ENCODE measurements around the gene PCID2. TPM values are rescaled to one million over a fixed set of nuclear protein-coding genes. Genes with fewer than 3 reads are reported as not detected.

PCID2 gene
- total RNA-seq, 1 donor, result 48.5 TPM

DNA sequence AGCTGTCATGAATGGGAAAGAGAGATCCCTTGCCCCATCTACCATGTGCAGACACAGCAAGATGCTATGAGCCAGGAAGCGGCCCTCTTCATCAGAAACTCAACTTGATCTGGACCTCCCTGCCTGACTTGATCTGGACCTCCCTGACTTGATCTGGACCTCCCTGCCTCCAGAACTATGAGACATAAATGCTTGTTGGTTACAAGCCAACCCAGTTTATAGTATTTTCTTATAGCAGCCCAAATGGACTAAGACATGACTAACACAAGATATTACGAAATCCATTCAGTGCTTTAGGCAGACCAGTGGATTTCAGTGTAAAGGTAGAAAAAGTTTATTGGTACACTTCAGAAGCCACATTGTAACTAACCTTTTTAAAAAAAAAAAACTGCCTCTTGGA is 15.6 kb downstream of the PCID2 start:
- Histone ChIP-seq H3K4me2 (ENCODE audit: insufficient read depth, low read length) (no peak overlapping the region), H3K27ac (ENCODE audit: low read depth, low read length) (peak overlapping the region; percentile 29), H3K79me2 (ENCODE audit: insufficient read depth, low read length) (peaks cover 17% of the 10 kb centered on the region), H4K20me1 (ENCODE audit: insufficient read depth, low read length) (no peaks in the 10 kb centered on the region), H3K9me3 (ENCODE audit: low read depth, low read length) (no peaks in the 10 kb centered on the region), H3K4me1 (ENCODE audit: insufficient read depth, low read length) (peaks cover 19% of the 10 kb centered on the region), H3K27me3 (ENCODE audit: insufficient read depth, low read length) (no peaks in the 10 kb centered on the region), H2AFZ (ENCODE audit: low read length) (no peak overlapping the region), H3K4me3 (ENCODE audit: insufficient read depth, low read length) (no peak overlapping the region), H3K36me3 (ENCODE audit: insufficient read depth, low read length) (peaks cover 73% of the 10 kb centered on the region)
- TF ChIP-seq, protein P1, sequence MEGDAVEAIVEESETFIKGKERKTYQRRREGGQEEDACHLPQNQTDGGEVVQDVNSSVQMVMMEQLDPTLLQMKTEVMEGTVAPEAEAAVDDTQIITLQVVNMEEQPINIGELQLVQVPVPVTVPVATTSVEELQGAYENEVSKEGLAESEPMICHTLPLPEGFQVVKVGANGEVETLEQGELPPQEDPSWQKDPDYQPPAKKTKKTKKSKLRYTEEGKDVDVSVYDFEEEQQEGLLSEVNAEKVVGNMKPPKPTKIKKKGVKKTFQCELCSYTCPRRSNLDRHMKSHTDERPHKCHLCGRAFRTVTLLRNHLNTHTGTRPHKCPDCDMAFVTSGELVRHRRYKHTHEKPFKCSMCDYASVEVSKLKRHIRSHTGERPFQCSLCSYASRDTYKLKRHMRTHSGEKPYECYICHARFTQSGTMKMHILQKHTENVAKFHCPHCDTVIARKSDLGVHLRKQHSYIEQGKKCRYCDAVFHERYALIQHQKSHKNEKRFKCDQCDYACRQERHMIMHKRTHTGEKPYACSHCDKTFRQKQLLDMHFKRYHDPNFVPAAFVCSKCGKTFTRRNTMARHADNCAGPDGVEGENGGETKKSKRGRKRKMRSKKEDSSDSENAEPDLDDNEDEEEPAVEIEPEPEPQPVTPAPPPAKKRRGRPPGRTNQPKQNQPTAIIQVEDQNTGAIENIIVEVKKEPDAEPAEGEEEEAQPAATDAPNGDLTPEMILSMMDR (IDR thresholded peaks at IDR 0.05; ENCODE audit: extremely low read depth, low read depth, low read length), result no peak
- peak; percentile 44 for DNase-seq (ENCODE audit: insufficient read length, low spot score, missing footprints)

DNA sequence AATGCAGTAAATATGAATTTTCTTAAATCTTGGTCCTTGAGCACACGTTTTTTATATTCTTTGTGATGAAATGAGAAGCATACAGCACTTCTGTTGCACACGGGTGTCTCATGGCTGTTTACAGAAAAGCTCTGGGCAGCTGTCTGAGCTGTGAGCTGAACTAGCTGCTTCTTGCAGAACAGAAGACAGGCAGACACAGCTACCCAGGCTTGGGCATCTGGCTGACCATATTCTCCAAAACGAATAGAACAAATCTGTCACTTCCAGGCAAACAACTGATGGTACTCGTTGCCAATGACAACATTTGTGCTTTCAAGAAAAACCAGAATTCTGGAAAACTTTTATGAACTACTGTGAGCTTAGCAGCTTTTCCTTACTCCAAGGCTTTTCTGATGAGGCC is 16.2 kb downstream of the PCID2 start:
- no peak overlapping the region for H3K4me2 ChIP-seq (ENCODE audit: insufficient read depth, low read length)
- H3K79me2 ChIP-seq (ENCODE audit: insufficient read depth, low read length), result peaks cover 14% of the 10 kb centered on the region
- peaks cover 23% of the 10 kb centered on the region for H3K4me1 ChIP-seq (ENCODE audit: insufficient read depth, low read length)
- H3K9me3 ChIP-seq (ENCODE audit: low read depth, low read length), result no peaks in the 10 kb centered on the region
- no peaks in the 10 kb centered on the region for H3K27me3 ChIP-seq (ENCODE audit: insufficient read depth, low read length)
- H3K36me3 ChIP-seq (ENCODE audit: insufficient read depth, low read length), result peaks cover 69% of the 10 kb centered on the region
- no peak for DNase-seq (ENCODE audit: insufficient read length, low spot score, missing footprints)
- TF ChIP-seq, protein P1 (IDR thresholded peaks at IDR 0.05; ENCODE audit: extremely low read depth, low read depth, low read length), result no peak
- H3K4me3 ChIP-seq (ENCODE audit: insufficient read depth, low read length), result no peak overlapping the region
- peak overlapping the region; percentile 29 for H3K27ac ChIP-seq (ENCODE audit: low read depth, low read length)
- H2AFZ ChIP-seq (ENCODE audit: low read length), result no peak overlapping the region
- no peaks in the 10 kb centered on the region for H4K20me1 ChIP-seq (ENCODE audit: insufficient read depth, low read length)

DNA sequence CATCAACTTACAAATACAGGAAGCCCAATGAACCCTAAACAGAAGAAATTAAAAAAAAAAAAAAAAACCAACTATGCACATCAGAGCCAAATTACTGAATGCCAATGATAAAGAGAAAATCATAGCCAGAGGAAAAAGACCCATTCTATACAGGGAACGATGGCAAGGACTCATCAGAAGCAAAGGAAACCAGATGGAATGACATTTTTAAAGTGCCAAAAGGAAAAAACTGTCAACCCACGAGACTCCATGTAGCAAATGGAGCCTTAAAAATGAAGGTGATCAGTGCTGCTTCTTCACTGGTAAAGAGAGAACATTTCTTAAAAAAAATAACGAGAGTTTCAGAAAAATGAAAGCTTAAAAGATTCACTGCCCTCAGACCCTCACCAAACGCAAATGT is 18.3 kb downstream of the PCID2 start:
- Histone ChIP-seq H3K36me3 (ENCODE audit: insufficient read depth, low read length) (peaks cover 57% of the 10 kb centered on the region), H4K20me1 (ENCODE audit: insufficient read depth, low read length) (no peaks in the 10 kb centered on the region), H3K79me2 (ENCODE audit: insufficient read depth, low read length) (peaks cover 27% of the 10 kb centered on the region), H2AFZ (ENCODE audit: low read length) (no peak overlapping the region), H3K27ac (ENCODE audit: low read depth, low read length) (no peak overlapping the region), H3K4me3 (ENCODE audit: insufficient read depth, low read length) (no peak overlapping the region), H3K4me2 (ENCODE audit: insufficient read depth, low read length) (no peak overlapping the region), H3K9me3 (ENCODE audit: low read depth, low read length) (no peaks in the 10 kb centered on the region), H3K4me1 (ENCODE audit: insufficient read depth, low read length) (peaks cover 28% of the 10 kb centered on the region), H3K27me3 (ENCODE audit: insufficient read depth, low read length) (no peaks in the 10 kb centered on the region)
- no peak for DNase-seq (ENCODE audit: insufficient read length, low spot score, missing footprints)
- TF ChIP-seq, protein P1 (IDR thresholded peaks at IDR 0.05; ENCODE audit: extremely low read depth, low read depth, low read length), result no peak

DNA sequence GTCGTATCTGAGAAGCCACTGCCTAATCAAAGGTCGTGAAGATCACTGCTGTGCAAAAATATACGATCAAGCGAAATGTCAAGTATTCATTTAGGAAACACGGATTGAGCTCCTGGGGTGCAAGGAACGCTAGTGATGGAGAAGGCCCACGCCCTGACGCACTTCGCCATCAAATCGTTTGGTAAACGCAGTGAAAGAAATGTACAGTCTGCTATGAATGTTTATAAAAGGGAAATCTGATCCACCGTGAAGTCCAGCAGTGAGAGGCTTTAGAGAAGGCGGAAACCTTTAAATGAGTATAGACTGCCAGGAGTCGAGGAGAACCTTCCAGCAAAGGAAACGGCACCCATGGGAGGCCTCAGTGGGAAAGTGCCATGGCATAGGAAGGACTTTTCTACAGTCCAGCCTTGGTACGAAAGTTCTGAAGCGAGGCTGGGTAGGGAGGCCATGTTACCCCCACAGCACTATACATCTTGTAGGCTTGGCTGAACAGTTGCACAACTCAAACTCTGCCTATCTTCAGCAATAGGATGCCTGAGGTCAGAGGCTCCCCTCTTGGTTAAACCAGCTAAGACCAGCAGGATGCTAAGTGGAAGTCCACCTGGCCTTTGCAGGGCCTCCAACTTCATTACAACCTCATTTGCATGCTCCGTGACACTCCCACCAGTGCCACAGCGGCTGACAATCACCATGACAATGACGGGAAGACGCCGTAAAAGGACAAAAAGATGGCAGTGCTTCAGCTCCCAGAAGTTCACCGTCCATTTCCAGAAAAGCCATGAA is 20.4 kb downstream of the PCID2 start:
- H3K4me1 ChIP-seq (ENCODE audit: insufficient read depth, low read length), result peaks cover 25% of the 10 kb centered on the region
- peak overlapping the region; percentile 12 for H3K4me2 ChIP-seq (ENCODE audit: insufficient read depth, low read length)
- H3K9me3 ChIP-seq (ENCODE audit: low read depth, low read length), result no peaks in the 10 kb centered on the region
- TF ChIP-seq, protein P1 (IDR thresholded peaks at IDR 0.05; ENCODE audit: extremely low read depth, low read depth, low read length), result no peak
- no peak for DNase-seq (ENCODE audit: insufficient read length, low spot score, missing footprints)
- H3K27ac ChIP-seq (ENCODE audit: low read depth, low read length), result peak overlapping the region; percentile 71
- no peak overlapping the region for H2AFZ ChIP-seq (ENCODE audit: low read length)
- H4K20me1 ChIP-seq (ENCODE audit: insufficient read depth, low read length), result no peaks in the 10 kb centered on the region
- peaks cover 56% of the 10 kb centered on the region for H3K36me3 ChIP-seq (ENCODE audit: insufficient read depth, low read length)
- peaks cover 33% of the 10 kb centered on the region for H3K79me2 ChIP-seq (ENCODE audit: insufficient read depth, low read length)
- no peak overlapping the region for H3K4me3 ChIP-seq (ENCODE audit: insufficient read depth, low read length)
- no peaks in the 10 kb centered on the region for H3K27me3 ChIP-seq (ENCODE audit: insufficient read depth, low read length)
